HFFc6 (cell line): ENCODE results near the gene ATP23. TPM values are rescaled to one million over a fixed set of nuclear protein-coding genes. Genes with fewer than 3 reads are reported as not detected.

Experiments
- DNase-seq: peaks from one replicate; pipeline ENCODE4 v3.0.0-alpha.2; 2018
- H3K27ac Mint-ChIP-seq: 2 replicates; pipeline ENCODE4 v1.8.0; 2020; ENCODE audit warnings: mild to moderate bottlenecking, mixed read lengths
- H3K27me3 Mint-ChIP-seq: 2 replicates; pipeline ENCODE4 v1.8.0; 2021; ENCODE audit warnings: mild to moderate bottlenecking, moderate library complexity, mixed read lengths; ENCODE audit not compliant: insufficient read depth
- H3K36me3 Mint-ChIP-seq: 2 replicates; pipeline ENCODE4 v1.8.0; 2021; ENCODE audit warnings: low read depth, mixed read lengths
- H3K4me1 Mint-ChIP-seq: 2 replicates; pipeline ENCODE4 v1.8.0; 2020; ENCODE audit warnings: low read depth, mixed read lengths
- H3K4me3 Mint-ChIP-seq: 2 replicates; pipeline ENCODE4 v1.8.0; 2020; ENCODE audit warnings: mild to moderate bottlenecking, moderate library complexity, mixed read lengths
- H3K9me3 Mint-ChIP-seq: 2 replicates; pipeline ENCODE4 v1.8.0; 2020; ENCODE audit warnings: mild to moderate bottlenecking, mixed read lengths
- CTCF ChIP-seq: fragments of 200-600 bp; sonication (generic); IDR thresholded peaks from 2 replicates; pipeline ENCODE4 v1.5.0; 2021; ENCODE audit warnings: antibody characterized with exemption, mild to moderate bottlenecking
- total RNA-seq, 6 experiments: library from RNA; stranded (reverse); fragmentation: NEBNext Ultra II Directional; extraction: Animal tissue kit (Norgen Biotek cat#: 25700); gene quantifications; 2 replicates in 1 of 6; 3 replicates in 5 of 6; pipeline ENCODE4 v1.2.3, GENCODE V29; 2021

ATP23 gene
- total RNA-seq, 6 experiments from 2014 or later = 3.1 to 4.0 (median 3.6) TPM

GRCh38 chr12:57936513-57936883 is 4.9 kb upstream of the ATP23 start:
- no peak for TF ChIP-seq CTCF
- Mint-ChIP-seq H3K27me3 (no peaks in the 10 kb centered on the region), H3K9me3 (no peaks in the 10 kb centered on the region), H3K4me1 (peaks cover 36% of the 10 kb centered on the region), H3K27ac (peak overlapping the region; percentile 100), H3K4me3 (peak overlapping the region; percentile 99), H3K36me3 (peaks cover 19% of the 10 kb centered on the region)
- no peak for DNase-seq

- no peaks in the 10 kb centered on the region for H3K27me3 Mint-ChIP-seq
- H3K27ac Mint-ChIP-seq = no peak overlapping the region
- peaks cover 44% of the 10 kb centered on the region for H3K4me1 Mint-ChIP-seq
- H3K4me3 Mint-ChIP-seq = no peak overlapping the region
- peaks cover 12% of the 10 kb centered on the region for H3K36me3 Mint-ChIP-seq
- H3K9me3 Mint-ChIP-seq = no peaks in the 10 kb centered on the region
- no peak for TF ChIP-seq CTCF
- DNase-seq = no peak
Observed at GRCh38 chr12:57939291-57939690, 2.1 kb upstream of the ATP23 start.

GRCh38 chr12:57940052-57940914 is 1.1 kb upstream of the ATP23 start:
- TF ChIP-seq CTCF = no peak
- Mint-ChIP-seq H3K27ac (peak overlapping the region; percentile 87), H3K4me3 (peak overlapping the region; percentile 93), H3K9me3 (no peaks in the 10 kb centered on the region), H3K36me3 (peaks cover 3% of the 10 kb centered on the region; the same call in 1 of the 2 replicates), H3K4me1 (peaks cover 34% of the 10 kb centered on the region), H3K27me3 (no peaks in the 10 kb centered on the region)
- DNase-seq = no peak

GRCh38 chr12:57940915-57941164 is 527 bp upstream of the ATP23 start:
- H3K4me3 Mint-ChIP-seq = peak overlapping the region; percentile 93
- H3K36me3 Mint-ChIP-seq = no peaks in the 10 kb centered on the region
- no peaks in the 10 kb centered on the region for H3K9me3 Mint-ChIP-seq
- peak overlapping the region; percentile 87 for H3K27ac Mint-ChIP-seq
- peaks cover 30% of the 10 kb centered on the region for H3K4me1 Mint-ChIP-seq
- no peak for TF ChIP-seq CTCF
- no peak for DNase-seq
- H3K27me3 Mint-ChIP-seq = no peaks in the 10 kb centered on the region

- TF ChIP-seq CTCF = no peak
Observed at GRCh38 chr12:57943438-57944080, 2.2 kb downstream of the ATP23 start.

More at GRCh38 chr12:57943438-57944080, 2.2 kb downstream of the ATP23 start:
- no peaks in the 10 kb centered on the region; the same call in 1 of the 2 replicates for H3K36me3 Mint-ChIP-seq
- no peak for DNase-seq
- H3K4me3 Mint-ChIP-seq = no peak overlapping the region
- no peaks in the 10 kb centered on the region for H3K27me3 Mint-ChIP-seq
- no peaks in the 10 kb centered on the region for H3K9me3 Mint-ChIP-seq
- peaks cover 20% of the 10 kb centered on the region for H3K4me1 Mint-ChIP-seq
- H3K27ac Mint-ChIP-seq = no peak overlapping the region
